AG09309 (cell line): ENCODE measurements around the gene SH3BP5L.

Experiments
- DNase-seq: peaks from one replicate; pipeline ENCODE4 v3.0.0-alpha.2; 2010; ENCODE audit warnings: low read depth
- H3K4me3 ChIP-seq: 2 replicates; pipeline ENCODE4 v1.5.1; 2011; ENCODE audit warnings: mild to moderate bottlenecking, low read depth, low read length, moderate library complexity; ENCODE audit not compliant: control insufficient read depth
- TF ChIP-seq, protein P1 (sequence below): IDR thresholded peaks from 2 replicates; pipeline ENCODE4 v1.5.1; 2011; ENCODE audit warnings: mild to moderate bottlenecking, low read depth, low read length, inconsistent platforms; ENCODE audit not compliant: insufficient read depth, control insufficient read depth; ENCODE audit errors: missing control alignments

The SH3BP5L gene

DNA sequence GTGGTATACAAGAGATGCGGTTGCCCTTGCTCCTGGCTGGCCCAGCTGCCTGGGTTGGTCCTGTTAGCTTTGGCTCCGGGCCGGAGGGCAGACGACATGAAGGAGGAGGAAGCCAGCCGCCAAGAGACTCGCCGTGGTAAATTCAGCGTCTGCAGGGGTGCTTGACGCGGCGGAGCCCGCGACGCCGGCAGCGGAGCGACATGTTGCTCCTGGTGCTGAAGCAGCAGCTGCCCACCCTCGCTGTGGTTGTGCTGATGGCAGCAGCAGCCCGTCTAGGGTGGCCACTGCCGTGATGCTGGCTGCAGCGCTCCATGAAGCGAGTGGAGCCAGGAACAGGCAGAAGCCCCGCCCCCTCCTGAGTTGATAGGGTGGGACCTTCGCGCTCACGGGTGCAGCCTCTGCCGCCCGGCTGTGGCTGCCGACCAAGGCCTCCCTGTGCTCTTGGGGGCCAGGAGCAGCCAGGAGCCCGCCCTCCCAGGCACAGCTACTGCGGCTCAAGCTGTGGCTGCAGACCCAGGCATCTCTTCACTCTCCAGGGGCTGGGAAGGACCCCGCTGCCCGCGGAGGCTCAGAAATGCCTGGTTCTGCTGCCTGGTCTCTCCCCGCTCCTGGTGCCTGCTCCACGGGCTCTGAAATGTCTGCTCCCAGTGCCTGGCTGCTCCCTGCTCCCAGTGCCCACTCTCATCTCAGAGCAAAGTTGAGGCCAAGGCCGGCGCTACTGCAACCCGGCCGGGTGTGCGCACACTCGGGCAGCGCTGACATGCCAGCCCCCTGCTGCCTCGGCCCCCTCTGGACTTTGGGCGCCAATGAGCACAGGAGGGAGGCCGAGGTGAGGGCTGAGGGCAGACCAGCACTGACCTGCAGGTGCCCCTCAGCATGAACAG is 37.5 kb upstream of the SH3BP5L start:
- TF ChIP-seq, protein P1, sequence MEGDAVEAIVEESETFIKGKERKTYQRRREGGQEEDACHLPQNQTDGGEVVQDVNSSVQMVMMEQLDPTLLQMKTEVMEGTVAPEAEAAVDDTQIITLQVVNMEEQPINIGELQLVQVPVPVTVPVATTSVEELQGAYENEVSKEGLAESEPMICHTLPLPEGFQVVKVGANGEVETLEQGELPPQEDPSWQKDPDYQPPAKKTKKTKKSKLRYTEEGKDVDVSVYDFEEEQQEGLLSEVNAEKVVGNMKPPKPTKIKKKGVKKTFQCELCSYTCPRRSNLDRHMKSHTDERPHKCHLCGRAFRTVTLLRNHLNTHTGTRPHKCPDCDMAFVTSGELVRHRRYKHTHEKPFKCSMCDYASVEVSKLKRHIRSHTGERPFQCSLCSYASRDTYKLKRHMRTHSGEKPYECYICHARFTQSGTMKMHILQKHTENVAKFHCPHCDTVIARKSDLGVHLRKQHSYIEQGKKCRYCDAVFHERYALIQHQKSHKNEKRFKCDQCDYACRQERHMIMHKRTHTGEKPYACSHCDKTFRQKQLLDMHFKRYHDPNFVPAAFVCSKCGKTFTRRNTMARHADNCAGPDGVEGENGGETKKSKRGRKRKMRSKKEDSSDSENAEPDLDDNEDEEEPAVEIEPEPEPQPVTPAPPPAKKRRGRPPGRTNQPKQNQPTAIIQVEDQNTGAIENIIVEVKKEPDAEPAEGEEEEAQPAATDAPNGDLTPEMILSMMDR: no peak
- H3K4me3 ChIP-seq: peak overlapping the region; percentile 60
- no peak for DNase-seq

DNA sequence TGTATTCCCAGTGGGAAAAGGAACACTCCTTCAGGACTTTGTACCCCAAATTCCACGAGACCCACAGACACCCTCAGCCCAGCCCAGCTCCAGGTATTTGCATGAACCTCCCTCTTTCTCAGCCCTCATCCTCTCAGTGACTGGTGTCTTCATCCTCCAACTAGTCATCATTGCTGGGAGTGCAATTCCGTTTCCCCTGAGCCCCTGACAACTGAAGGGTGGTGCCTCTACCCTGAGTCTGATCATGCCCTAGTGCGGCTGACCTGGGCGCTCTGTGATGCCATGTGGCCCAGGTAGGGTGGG is 36.9 kb upstream of the SH3BP5L start:
- DNase-seq: no peak

DNA sequence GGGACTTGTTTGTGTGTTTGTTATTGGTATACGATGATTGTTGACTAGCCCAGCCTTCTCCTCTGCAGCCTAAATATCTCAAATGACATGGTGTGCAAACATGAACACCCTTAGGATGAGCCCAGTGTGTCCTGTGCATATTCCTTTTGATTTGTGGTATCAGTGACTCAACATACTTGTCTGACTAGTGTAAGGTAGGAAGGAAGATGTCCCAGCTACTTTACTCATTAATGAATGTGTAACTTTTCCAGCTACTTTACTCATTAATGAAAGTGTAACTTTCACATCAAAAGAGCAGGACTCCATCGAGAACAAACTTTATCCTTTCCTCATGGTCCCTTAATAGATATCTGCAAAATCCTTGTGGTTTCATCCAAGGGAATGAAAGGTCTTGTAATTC is 35.9 kb upstream of the SH3BP5L start:
- TF ChIP-seq, protein P1: no peak
- DNase-seq: no peak
- no peak overlapping the region for H3K4me3 ChIP-seq

More for the DNA sequence above, 36.9 kb upstream of the SH3BP5L start:
- TF ChIP-seq, protein P1: no peak
- H3K4me3 ChIP-seq: peak overlapping the region; percentile 60

DNA sequence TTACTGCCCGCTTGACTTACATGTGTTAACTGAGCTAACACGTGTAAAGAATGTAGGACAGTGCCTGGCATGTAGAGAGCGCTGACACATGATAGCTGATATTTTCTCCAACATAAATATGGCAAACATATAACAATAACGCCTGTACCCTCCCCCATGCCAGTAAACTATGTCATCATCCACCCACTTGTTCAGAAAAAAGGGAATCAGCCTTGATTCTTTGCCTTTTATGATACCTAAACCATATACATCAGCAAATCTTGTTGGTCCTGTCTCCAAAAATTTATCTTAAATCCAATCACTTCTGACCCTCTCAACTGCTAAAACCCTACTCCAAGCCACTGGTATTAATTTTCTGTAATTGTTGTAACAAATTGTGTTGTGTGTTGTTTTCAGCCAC is 34.3 kb upstream of the SH3BP5L start:
- no peak overlapping the region for H3K4me3 ChIP-seq
- DNase-seq: no peak
- TF ChIP-seq, protein P1: no peak

DNA sequence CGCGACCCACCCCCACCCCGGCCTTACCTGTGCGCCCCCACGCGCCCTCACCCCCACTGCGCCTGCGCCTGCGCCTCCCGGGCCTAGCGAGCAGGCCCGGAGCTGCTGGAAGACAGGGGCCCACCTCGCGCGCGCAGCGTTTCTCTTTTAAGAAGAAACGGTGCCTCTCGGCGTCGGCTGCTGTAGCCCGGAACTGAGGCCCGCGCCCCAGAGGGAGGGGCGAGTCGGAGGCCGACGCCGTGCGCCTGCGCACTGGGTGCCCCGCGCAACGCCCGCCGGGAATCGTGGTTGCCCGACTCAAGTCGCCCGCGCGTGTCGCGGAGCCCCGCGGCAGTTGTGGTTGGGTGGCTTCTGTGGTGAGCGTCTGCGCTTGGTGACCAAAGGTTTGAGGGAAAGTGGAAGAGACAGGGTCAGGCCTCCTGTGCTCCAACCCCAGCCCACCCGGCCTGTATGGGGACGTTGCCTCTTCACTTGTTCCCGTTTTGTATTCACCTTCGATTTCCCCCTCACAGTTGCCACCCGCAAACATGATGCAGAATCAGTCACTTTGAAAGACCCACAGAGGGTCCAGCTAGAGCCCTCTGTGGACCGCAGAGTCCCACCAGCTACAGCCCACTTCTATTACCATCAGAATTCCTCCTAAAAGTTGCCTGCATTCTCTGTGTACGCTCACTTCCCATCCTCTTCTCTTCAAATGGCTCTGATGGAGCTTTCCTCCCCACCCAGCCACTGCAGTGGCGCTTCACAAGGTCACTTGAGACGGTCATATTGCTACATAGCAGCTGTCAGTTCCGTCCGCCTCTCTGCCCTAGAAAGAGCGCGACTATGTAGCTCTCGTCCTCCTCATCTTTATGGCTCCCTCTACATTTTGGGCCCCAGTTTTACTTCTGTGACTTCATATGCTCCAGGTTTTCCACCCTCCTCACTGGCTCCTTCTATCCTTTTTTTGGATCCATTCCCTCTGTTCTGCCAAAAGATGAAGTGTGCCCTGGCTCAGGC is 33.5 kb upstream of the SH3BP5L start, which contains the start of gene ZNF692:
Gene ZNF692 (minus strand): TSS at position 195 of the 999 bp plus-strand sequence. CDS start 776 bp downstream, outside the sequence.
- DNase-seq: peak; percentile 75
- TF ChIP-seq, protein P1: no peak
- H3K4me3 ChIP-seq: peak within 1 kb of the TSS; percentile 78

DNA sequence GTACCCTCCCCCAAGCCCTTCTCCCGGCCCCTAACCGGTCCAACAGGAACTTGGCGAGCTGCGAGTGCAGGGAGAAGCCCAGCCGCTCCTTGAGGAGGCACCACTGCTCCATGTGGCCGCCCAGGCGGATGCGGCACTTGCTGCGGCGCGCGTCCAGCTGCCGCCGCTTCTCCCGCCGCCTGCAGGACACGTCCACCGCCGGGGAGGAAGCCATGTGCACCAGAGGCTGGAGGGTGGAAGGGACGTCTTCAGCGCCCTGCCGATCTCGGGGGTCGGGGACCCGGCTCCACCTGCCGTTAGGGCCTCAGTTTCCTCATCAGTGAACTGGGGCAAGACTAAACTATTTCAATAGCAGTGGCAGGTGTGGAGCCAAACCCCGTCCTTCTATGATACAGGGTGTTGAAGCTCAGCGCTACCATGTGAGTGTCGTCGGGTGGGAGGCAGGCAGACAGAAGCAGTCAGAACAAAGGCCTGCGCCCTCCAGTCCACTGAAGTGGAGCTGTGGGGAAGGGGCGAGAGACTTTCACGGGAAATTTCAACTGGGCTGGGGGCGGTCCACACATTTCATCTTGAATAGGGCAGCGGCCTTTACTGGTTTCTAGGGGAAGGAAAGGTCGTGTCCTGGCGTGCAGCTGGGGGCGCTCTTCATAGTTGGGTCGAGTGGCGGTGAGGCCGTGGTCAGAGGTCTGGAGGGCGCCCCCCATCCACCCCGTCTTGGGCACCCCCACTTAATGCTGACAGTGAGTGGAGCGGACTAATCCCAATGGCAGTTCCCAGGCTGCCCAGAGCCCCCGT is 32.6 kb upstream of the SH3BP5L start:
- peak overlapping the region; percentile 78 for H3K4me3 ChIP-seq
- DNase-seq: no peak
- TF ChIP-seq, protein P1: peak; percentile 39
